Measurements from ENCODE around the gene NOC4L. TPM values are rescaled to one million over a fixed set of nuclear protein-coding genes. Genes with fewer than 3 reads are reported as not detected.

Gene NOC4L
- total RNA-seq, 2 donors from 2014 or later: 10.9 to 18.1 TPM

DNA sequence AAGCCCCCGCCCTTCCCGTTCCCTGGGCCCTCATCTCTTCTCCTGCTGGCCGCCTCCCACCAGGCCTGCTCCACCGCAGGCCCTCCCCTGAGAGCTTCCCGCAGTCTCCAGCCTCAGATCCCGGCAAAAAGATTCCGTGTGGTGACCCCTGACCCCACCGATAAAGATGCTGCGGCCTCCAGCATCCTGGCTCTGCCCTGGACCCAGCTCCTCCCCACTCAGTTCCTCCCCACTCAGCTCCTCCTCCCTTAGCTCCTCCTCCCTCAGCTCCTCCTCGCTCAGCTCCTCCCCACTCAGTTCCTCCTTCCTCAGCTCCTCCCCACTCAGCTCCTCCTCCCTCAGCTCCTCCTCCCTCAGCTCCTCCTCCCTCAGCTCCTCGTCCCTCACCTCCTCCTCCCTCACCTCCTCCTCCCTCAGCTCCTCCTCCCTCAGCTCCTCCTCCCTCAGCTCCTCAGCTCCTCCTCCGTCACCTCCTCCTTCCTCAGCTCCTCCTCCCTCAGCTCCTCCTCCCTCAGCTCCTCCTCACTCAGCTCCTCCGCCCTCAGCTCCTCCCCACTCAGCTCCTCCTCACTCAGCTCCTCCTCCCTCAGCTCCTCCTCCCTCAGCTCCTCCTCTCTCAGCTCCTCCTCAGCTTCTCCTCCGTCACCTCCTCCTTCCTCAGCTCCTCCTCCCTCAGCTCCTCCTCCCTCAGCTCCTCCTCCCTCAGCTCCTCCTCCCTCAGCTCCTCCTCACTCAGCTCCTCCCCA is 17.0 kb downstream of the NOC4L start:
- H3K4me3 ChIP-seq: no peak overlapping the region
- intact Hi-C loops (cut with DNase I): no loop called here
- DNase-seq (no peak), ATAC-seq (no peak)
- H3K27ac ChIP-seq: no peak overlapping the region
- 57 to 58% methylated on average over 8 to 13 of the region's 14 CpGs for WGBS, 2 donors
- no peaks in the 10 kb centered on the region for H3K27me3 ChIP-seq
- H3K9me3 ChIP-seq: no peaks in the 10 kb centered on the region
- peaks cover 0 to 3% of the 10 kb centered on the region in 2 donors for H3K36me3 ChIP-seq (replicated peaks in 1 of 2; ENCODE audit: insufficient read depth in 1 of 2, low read depth in 2 of 2)
- no peaks in the 10 kb centered on the region for H3K4me1 ChIP-seq
- TF ChIP-seq CTCF (IDR thresholded peaks at IDR 0.05) (no peak), POLR2A (IDR thresholded peaks at IDR 0.05) (no peak)

DNA sequence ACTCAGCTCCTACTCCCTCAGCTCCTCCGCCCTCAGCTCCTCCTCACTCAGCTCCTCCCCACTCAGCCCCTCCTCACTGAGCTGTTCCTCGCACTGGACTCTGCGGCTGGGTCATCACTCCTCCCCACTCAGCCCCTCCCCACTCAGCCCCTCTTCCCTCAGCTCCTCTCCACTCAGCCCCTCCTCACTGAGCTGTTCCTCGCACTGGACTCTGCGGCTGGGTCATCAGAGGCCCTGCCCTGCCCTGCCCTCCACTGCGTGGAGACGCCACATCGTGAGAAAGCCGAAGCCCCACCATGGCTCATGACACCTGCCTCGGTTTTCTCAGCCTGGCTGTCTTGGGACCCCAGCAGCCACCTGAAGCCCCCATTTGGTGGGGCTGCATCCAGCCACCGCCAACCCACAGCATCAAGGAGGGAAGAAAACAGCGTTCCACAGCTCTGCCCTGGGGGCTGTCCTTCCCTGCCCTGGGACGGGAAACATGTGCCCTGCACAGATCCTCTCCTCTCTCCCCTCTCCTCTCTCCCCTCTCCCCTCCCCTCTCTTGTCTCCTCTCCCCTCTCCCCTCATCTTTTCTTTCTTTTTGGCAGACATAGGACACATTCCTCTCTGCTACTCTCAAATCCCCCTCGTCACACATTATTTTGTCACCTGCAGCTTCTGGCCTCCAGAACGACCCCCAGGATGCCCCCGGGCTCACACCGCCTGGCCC is 17.7 kb downstream of the NOC4L start:
- WGBS, 2 donors: 48 to 49% methylated on average over 17 of the region's 17 CpGs
- no peaks in the 10 kb centered on the region for H3K27me3 ChIP-seq
- DNase-seq (no peak), ATAC-seq (no peak)
- no peaks in the 10 kb centered on the region for H3K4me1 ChIP-seq
- TF ChIP-seq POLR2A (IDR thresholded peaks at IDR 0.05) (no peak), CTCF (IDR thresholded peaks at IDR 0.05) (no peak)
- no peak overlapping the region for H3K27ac ChIP-seq
- H3K36me3 ChIP-seq (replicated peaks in 1 of 2; ENCODE audit: insufficient read depth in 1 of 2, low read depth in 2 of 2): peaks cover 0 to under 1% of the 10 kb centered on the region in 2 donors
- no peak overlapping the region for H3K4me3 ChIP-seq
- no peaks in the 10 kb centered on the region for H3K9me3 ChIP-seq
- intact Hi-C loops (cut with DNase I): no loop called here

GRCh38 chr12:132162508-132163031 is 18.3 kb downstream of the NOC4L start:
- H3K27me3 ChIP-seq: no peaks in the 10 kb centered on the region
- ATAC-seq (peak; percentile 27), DNase-seq (no peak)
- TF ChIP-seq CTCF (IDR thresholded peaks at IDR 0.05): no peak
- TF ChIP-seq POLR2A (IDR thresholded peaks at IDR 0.05): no peak
- no peak overlapping the region for H3K4me3 ChIP-seq
- H3K36me3 ChIP-seq (replicated peaks in 1 of 2; ENCODE audit: insufficient read depth in 1 of 2, low read depth in 2 of 2): no peaks in the 10 kb centered on the region
- intact Hi-C loops (cut with DNase I): no loop called here
- no peak overlapping the region for H3K27ac ChIP-seq
- H3K9me3 ChIP-seq: no peaks in the 10 kb centered on the region
- no peaks in the 10 kb centered on the region for H3K4me1 ChIP-seq
- WGBS, 2 donors: 27 to 49% methylated on average over 3 to 17 of the region's 17 CpGs

DNA sequence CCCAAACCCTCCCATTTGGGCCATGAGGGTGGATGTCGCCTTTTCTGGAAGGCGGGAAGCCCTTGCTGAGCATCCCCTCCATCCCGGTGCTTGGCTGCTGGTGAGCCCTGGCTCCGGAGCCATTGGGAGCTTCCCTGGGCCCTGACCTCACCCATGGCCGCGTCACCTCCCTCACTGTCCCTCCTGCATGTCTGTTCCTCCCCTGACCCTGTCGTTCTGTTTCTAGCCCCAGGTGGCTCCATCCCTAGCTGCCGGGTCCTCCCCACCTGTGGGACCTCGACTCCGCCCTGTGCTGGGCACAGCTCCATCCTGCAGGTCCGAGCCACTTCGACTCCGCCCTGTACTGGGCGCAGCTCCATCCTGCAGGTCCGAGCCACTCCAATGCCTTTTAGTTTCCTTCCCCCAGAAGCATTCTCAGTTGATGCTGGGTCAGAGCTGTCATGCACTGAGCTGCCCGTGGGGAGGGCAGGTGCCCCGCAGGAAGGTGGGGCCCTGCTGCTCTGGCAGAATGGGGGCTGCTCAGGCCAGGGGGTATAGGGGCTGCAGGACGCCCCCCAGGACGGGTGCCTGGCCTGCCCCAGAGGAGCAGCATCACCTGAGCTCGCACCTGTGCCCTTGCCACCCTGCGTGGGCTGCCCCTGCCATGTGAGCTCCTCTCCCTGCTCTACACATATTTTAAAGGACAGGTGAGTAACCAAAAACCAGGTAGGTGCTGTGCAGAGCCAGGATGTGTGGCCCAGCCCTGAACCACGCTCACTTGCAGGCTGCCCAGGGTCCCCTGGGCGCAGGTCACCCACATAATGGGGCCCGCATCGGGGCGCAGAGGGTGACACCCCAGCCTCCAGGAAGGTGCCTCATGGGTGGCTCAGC is 19.0 kb downstream of the NOC4L start:
- H3K27me3 ChIP-seq: no peaks in the 10 kb centered on the region
- no peaks in the 10 kb centered on the region for H3K4me1 ChIP-seq
- no peak for ATAC-seq
- no peaks in the 10 kb centered on the region for H3K36me3 ChIP-seq (replicated peaks in 1 of 2; ENCODE audit: insufficient read depth in 1 of 2, low read depth in 2 of 2)
- H3K4me3 ChIP-seq: no peak overlapping the region
- no peak overlapping the region for H3K27ac ChIP-seq
- WGBS, 2 donors: 40 to 54% methylated on average over 20 to 25 of the region's 26 CpGs
- intact Hi-C loops (cut with DNase I): no loop called here
- no peak for DNase-seq
- no peaks in the 10 kb centered on the region for H3K9me3 ChIP-seq
- no peak for TF ChIP-seq POLR2A (IDR thresholded peaks at IDR 0.05)
- TF ChIP-seq CTCF (IDR thresholded peaks at IDR 0.05): no peak

Measured in body of pancreas (tissue), 4 donors.